ENCODE results near the gene BAX.

DNA sequence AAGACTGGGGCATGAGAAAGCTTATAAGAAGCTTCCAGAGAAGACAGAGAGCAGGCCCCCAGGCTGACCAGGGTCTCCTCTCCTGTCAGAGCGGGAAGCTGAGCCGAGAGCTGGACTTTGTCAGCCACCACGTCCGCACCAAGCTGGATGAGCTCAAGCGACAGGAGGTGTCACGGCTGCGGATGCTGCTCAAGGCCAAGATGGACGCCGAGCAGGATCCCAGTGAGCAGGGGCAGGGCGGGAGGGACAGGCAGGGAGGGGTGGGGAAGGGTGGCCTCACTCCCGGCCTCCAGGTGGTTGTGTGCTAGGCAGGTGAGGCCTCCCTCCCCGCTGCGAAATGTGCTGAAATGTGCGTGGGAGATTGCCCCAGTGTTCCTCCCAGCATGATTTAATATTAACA lies 49.0 kb upstream of the BAX start:
- TF ChIP-seq FOXA1 (IDR thresholded peaks at IDR 0.05) (no peak), NFRKB (IDR thresholded peaks at IDR 0.05) (no peak), PKNOX1 (IDR thresholded peaks at IDR 0.05) (no peak), ZNF384 (IDR thresholded peaks at IDR 0.05) (no peak), TARDBP (IDR thresholded peaks at IDR 0.05) (no peak), FOXK2 (IDR thresholded peaks at IDR 0.05) (no peak), BHLHE40 (IDR thresholded peaks at IDR 0.05; ENCODE audit: borderline replicate concordance) (no peak), SP1 (IDR thresholded peaks at IDR 0.05) (no peak), ARNT (IDR thresholded peaks at IDR 0.05) (no peak), FOXM1 (IDR thresholded peaks at IDR 0.05; ENCODE audit: borderline replicate concordance) (no peak), SUZ12 (IDR thresholded peaks at IDR 0.05) (no peak), ELF4 (IDR thresholded peaks at IDR 0.05) (no peak), HDGF (IDR thresholded peaks at IDR 0.05; ENCODE audit: borderline replicate concordance) (no peak)

Measured in HEK293T (cell line).